Astrocyte (in vitro differentiated cells and primary cell): Measurements from ENCODE around the gene MAPK8IP2.

ENCODE experiments used
- EZH2 ChIP-seq: IDR thresholded peaks from 2 replicates; pipeline ENCODE4 v1.6.1; 2012; ENCODE audit warnings: mild to moderate bottlenecking, low read length, inconsistent platforms; ENCODE audit not compliant: insufficient read depth
- TF ChIP-seq, protein P1 (sequence below): IDR thresholded peaks from 2 replicates; pipeline ENCODE4 v1.5.1; 2011; ENCODE audit warnings: low read depth, mild to moderate bottlenecking, inconsistent platforms, low read length, moderate library complexity; ENCODE audit not compliant: insufficient read depth

DNA sequence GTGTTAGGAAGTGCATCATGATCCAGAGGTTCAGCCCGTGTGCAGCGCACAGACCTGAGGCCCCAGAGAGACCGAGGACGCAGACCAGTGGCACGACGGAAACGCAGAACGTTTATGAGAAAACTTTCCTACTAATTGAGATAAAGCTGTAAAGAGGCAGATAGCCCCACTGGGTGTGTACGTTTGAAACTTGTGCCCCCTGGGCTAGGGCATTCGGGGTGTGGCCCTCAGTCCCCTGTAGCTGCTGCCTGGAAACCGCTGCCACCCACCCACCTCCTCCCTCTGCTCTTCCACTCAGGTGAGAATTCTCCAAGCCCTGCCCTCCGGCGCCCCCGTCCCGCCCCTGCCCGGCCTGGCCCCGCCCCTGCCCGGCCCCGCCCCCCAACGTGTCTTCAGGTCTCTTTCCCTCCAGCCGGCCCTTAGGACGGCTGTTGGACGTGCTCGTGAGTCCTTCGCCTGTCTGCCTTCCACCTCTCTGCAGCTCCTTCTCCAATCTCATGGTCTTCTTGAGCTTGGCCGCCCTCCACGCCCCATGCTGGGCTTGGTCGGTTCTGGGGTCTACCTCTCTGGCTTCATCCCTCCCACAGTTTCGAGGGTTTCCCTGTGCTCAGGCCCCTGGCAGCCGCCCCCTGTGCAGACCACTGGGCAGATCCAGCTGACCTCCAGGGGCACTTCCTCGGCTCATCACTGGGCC is 12.1 kb downstream of the MAPK8IP2 start:
- TF ChIP-seq, protein P1, sequence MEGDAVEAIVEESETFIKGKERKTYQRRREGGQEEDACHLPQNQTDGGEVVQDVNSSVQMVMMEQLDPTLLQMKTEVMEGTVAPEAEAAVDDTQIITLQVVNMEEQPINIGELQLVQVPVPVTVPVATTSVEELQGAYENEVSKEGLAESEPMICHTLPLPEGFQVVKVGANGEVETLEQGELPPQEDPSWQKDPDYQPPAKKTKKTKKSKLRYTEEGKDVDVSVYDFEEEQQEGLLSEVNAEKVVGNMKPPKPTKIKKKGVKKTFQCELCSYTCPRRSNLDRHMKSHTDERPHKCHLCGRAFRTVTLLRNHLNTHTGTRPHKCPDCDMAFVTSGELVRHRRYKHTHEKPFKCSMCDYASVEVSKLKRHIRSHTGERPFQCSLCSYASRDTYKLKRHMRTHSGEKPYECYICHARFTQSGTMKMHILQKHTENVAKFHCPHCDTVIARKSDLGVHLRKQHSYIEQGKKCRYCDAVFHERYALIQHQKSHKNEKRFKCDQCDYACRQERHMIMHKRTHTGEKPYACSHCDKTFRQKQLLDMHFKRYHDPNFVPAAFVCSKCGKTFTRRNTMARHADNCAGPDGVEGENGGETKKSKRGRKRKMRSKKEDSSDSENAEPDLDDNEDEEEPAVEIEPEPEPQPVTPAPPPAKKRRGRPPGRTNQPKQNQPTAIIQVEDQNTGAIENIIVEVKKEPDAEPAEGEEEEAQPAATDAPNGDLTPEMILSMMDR, result no peak
- TF ChIP-seq EZH2, result no peak
